Activated T-helper 2 cell treated with anti-CD3 and anti-CD28 coated beads, Interferon-gamma antibody, Interleukin-2, Interleukin-4, amounts not matched to agents 10 μg/mL and 5 μg/mL and 100 μg/mL, durations not matched to agents 14 hours and 24 hours and 36 hours (primary cell): ENCODE data around the gene DGKE. TPM values are rescaled to one million over a fixed set of nuclear protein-coding genes. Genes with fewer than 3 reads are reported as not detected.

Source experiments
- DNase-seq: peaks from one replicate; pipeline ENCODE4 v3.0.0; 2021; ENCODE audit warnings: low spot score
- H3K27ac Mint-ChIP-seq: one replicate; pipeline ENCODE4 v1.8.0; 2021; ENCODE audit warnings: mixed read lengths
- H3K27me3 Mint-ChIP-seq: one replicate; pipeline ENCODE4 v1.8.0; 2021; ENCODE audit warnings: low read depth, mixed read lengths
- H3K36me3 Mint-ChIP-seq: one replicate; pipeline ENCODE4 v1.8.0; 2021; ENCODE audit warnings: low read depth, mixed read lengths
- H3K4me1 Mint-ChIP-seq: one replicate; pipeline ENCODE4 v1.8.0; 2021; ENCODE audit warnings: low read depth, mixed read lengths
- H3K4me3 Mint-ChIP-seq: one replicate; pipeline ENCODE4 v1.8.0; 2021; ENCODE audit warnings: low read depth, mild to moderate bottlenecking, moderate library complexity, mixed read lengths
- H3K9me3 Mint-ChIP-seq: one replicate; pipeline ENCODE4 v1.8.0; 2021; ENCODE audit warnings: mixed read lengths
- intact Hi-C: fragments of 100-400 bp; cut with micrococcal nuclease; formaldehyde crosslinking; loops from one replicate; pipeline ENCODE4 v1.15.1; 2023
- total RNA-seq: library from RNA; stranded (reverse); gene quantifications from 2 replicates; pipeline ENCODE4 v1.2.3, GENCODE V29; 2022

Gene DGKE
- total RNA-seq, 1 donor from 2014 or later: 28.9 TPM

GRCh38 chr17:56834380-56835263, 671 bp downstream of the DGKE start:
- Mint-ChIP-seq H3K27ac (peak overlapping the region; percentile 93), H3K27me3 (no peaks in the 10 kb centered on the region), H3K4me1 (peaks cover 48% of the 10 kb centered on the region), H3K9me3 (no peaks in the 10 kb centered on the region), H3K36me3 (peaks cover 58% of the 10 kb centered on the region), H3K4me3 (peak overlapping the region; percentile 93)
- DNase-seq: peak; percentile 67
- intact Hi-C loops: loop anchor here (1.0 to 5.0 kb wide), 4 partner anchors 47 to 250 kb away; partner anchors contain the start of genes AKAP1 and COIL

- intact Hi-C loops: loop anchor here (2.0 kb wide), 1 partner anchor 250 kb away; the partner anchor contains the start of gene AKAP1
Measured at GRCh38 chr17:56835264-56835585, 1.3 kb downstream of the DGKE start.

GRCh38 chr17:56838687-56839086, 4.7 kb downstream of the DGKE start:
- intact Hi-C loops: no loop called here
- no peak for DNase-seq
- H3K9me3 Mint-ChIP-seq: no peaks in the 10 kb centered on the region
- peaks cover 56% of the 10 kb centered on the region for H3K36me3 Mint-ChIP-seq
- no peaks in the 10 kb centered on the region for H3K27me3 Mint-ChIP-seq
- peaks cover 34% of the 10 kb centered on the region for H3K4me1 Mint-ChIP-seq
- H3K27ac Mint-ChIP-seq: no peak overlapping the region
- peak overlapping the region; percentile 41 for H3K4me3 Mint-ChIP-seq

More at GRCh38 chr17:56835264-56835585, 1.3 kb downstream of the DGKE start:
- DNase-seq: no peak
- H3K9me3 Mint-ChIP-seq: no peaks in the 10 kb centered on the region
- peak overlapping the region; percentile 93 for H3K4me3 Mint-ChIP-seq
- peaks cover 63% of the 10 kb centered on the region for H3K36me3 Mint-ChIP-seq
- no peaks in the 10 kb centered on the region for H3K27me3 Mint-ChIP-seq
- H3K4me1 Mint-ChIP-seq: peaks cover 48% of the 10 kb centered on the region
- peak overlapping the region; percentile 93 for H3K27ac Mint-ChIP-seq

GRCh38 chr17:56842577-56842976, 8.6 kb downstream of the DGKE start:
- DNase-seq: no peak
- H3K4me3 Mint-ChIP-seq: no peak overlapping the region
- intact Hi-C loops: no loop called here
- H3K27ac Mint-ChIP-seq: no peak overlapping the region
- no peaks in the 10 kb centered on the region for H3K27me3 Mint-ChIP-seq
- no peaks in the 10 kb centered on the region for H3K9me3 Mint-ChIP-seq
- H3K4me1 Mint-ChIP-seq: peaks cover 24% of the 10 kb centered on the region
- H3K36me3 Mint-ChIP-seq: peaks cover 51% of the 10 kb centered on the region

- intact Hi-C loops: no loop called here
- Mint-ChIP-seq H3K36me3 (peaks cover 51% of the 10 kb centered on the region), H3K27ac (no peak overlapping the region), H3K27me3 (no peaks in the 10 kb centered on the region), H3K9me3 (no peaks in the 10 kb centered on the region), H3K4me1 (peaks cover 9% of the 10 kb centered on the region), H3K4me3 (no peak overlapping the region)
- DNase-seq: no peak
Measured at GRCh38 chr17:56845934-56846333, 12.0 kb downstream of the DGKE start.

- DNase-seq: no peak
- H3K27ac Mint-ChIP-seq: no peak overlapping the region
- no peak overlapping the region for H3K4me3 Mint-ChIP-seq
- H3K36me3 Mint-ChIP-seq: peaks cover 58% of the 10 kb centered on the region
- H3K4me1 Mint-ChIP-seq: peaks cover 9% of the 10 kb centered on the region
- H3K27me3 Mint-ChIP-seq: no peaks in the 10 kb centered on the region
- intact Hi-C loops: no loop called here
- H3K9me3 Mint-ChIP-seq: no peaks in the 10 kb centered on the region
Measured at GRCh38 chr17:56847106-56847505, 13.2 kb downstream of the DGKE start.

- H3K4me1 Mint-ChIP-seq: peaks cover 3% of the 10 kb centered on the region
Measured at GRCh38 chr17:56849131-56849530, 15.2 kb downstream of the DGKE start.

GRCh38 chr17:56850591-56850990, 16.6 kb downstream of the DGKE start:
- H3K27ac Mint-ChIP-seq: no peak overlapping the region
- H3K4me1 Mint-ChIP-seq: no peaks in the 10 kb centered on the region
- intact Hi-C loops: no loop called here
- H3K27me3 Mint-ChIP-seq: no peaks in the 10 kb centered on the region
- H3K4me3 Mint-ChIP-seq: no peak overlapping the region
- H3K9me3 Mint-ChIP-seq: no peaks in the 10 kb centered on the region
- peaks cover 63% of the 10 kb centered on the region for H3K36me3 Mint-ChIP-seq
- DNase-seq: no peak

More at GRCh38 chr17:56849131-56849530, 15.2 kb downstream of the DGKE start:
- no peak overlapping the region for H3K4me3 Mint-ChIP-seq
- no peak for DNase-seq
- H3K27ac Mint-ChIP-seq: no peak overlapping the region
- H3K36me3 Mint-ChIP-seq: peaks cover 60% of the 10 kb centered on the region
- H3K27me3 Mint-ChIP-seq: no peaks in the 10 kb centered on the region
- intact Hi-C loops: no loop called here
- no peaks in the 10 kb centered on the region for H3K9me3 Mint-ChIP-seq

GRCh38 chr17:56851008-56851407, 17.1 kb downstream of the DGKE start:
- peaks cover 64% of the 10 kb centered on the region for H3K36me3 Mint-ChIP-seq
- no peak overlapping the region for H3K4me3 Mint-ChIP-seq
- no peaks in the 10 kb centered on the region for H3K4me1 Mint-ChIP-seq
- no peaks in the 10 kb centered on the region for H3K9me3 Mint-ChIP-seq
- no peaks in the 10 kb centered on the region for H3K27me3 Mint-ChIP-seq
- intact Hi-C loops: no loop called here
- no peak overlapping the region for H3K27ac Mint-ChIP-seq
- DNase-seq: no peak

- DNase-seq: no peak
- Mint-ChIP-seq H3K4me1 (no peaks in the 10 kb centered on the region), H3K36me3 (peaks cover 59% of the 10 kb centered on the region), H3K4me3 (no peak overlapping the region), H3K9me3 (no peaks in the 10 kb centered on the region), H3K27me3 (no peaks in the 10 kb centered on the region), H3K27ac (no peak overlapping the region)
- intact Hi-C loops: no loop called here
Measured at GRCh38 chr17:56861899-56862298, 27.9 kb downstream of the DGKE start.

GRCh38 chr17:56863974-56864373, 30.0 kb downstream of the DGKE start:
- no peak overlapping the region for H3K4me3 Mint-ChIP-seq
- no peak for DNase-seq
- H3K27ac Mint-ChIP-seq: no peak overlapping the region
- H3K9me3 Mint-ChIP-seq: no peaks in the 10 kb centered on the region
- peaks cover 43% of the 10 kb centered on the region for H3K36me3 Mint-ChIP-seq
- intact Hi-C loops: no loop called here
- H3K27me3 Mint-ChIP-seq: no peaks in the 10 kb centered on the region
- no peaks in the 10 kb centered on the region for H3K4me1 Mint-ChIP-seq

GRCh38 chr17:56866076-56866475, 32.1 kb downstream of the DGKE start:
- no peak for DNase-seq
- peaks cover 8% of the 10 kb centered on the region for H3K4me1 Mint-ChIP-seq
- no peaks in the 10 kb centered on the region for H3K9me3 Mint-ChIP-seq
- H3K4me3 Mint-ChIP-seq: no peak overlapping the region
- H3K36me3 Mint-ChIP-seq: peaks cover 41% of the 10 kb centered on the region
- intact Hi-C loops: no loop called here
- H3K27ac Mint-ChIP-seq: no peak overlapping the region
- H3K27me3 Mint-ChIP-seq: no peaks in the 10 kb centered on the region

GRCh38 chr17:56866496-56866895, 32.5 kb downstream of the DGKE start:
- H3K27ac Mint-ChIP-seq: no peak overlapping the region
- intact Hi-C loops: no loop called here
- no peak for DNase-seq
- H3K4me3 Mint-ChIP-seq: no peak overlapping the region
- no peaks in the 10 kb centered on the region for H3K9me3 Mint-ChIP-seq
- H3K4me1 Mint-ChIP-seq: peaks cover 8% of the 10 kb centered on the region
- H3K36me3 Mint-ChIP-seq: peaks cover 37% of the 10 kb centered on the region
- H3K27me3 Mint-ChIP-seq: no peaks in the 10 kb centered on the region
